ENCODE measurements around the gene ENO1. TPM values are rescaled to one million over a fixed set of nuclear protein-coding genes. Genes with fewer than 3 reads are reported as not detected.
"Not testable (repeated sequence)": the region's sequence is repeated elsewhere in the genome, so short reads cannot be mapped to it uniquely, and the experiment has no call there.

ENO1 gene
- total RNA-seq, 2 donors from 2014 or later, result 145 to 157 TPM

GRCh38 chr1:8889925-8890785 lies 11.7 kb upstream of the ENO1 start:
- ATAC-seq (peak; percentile 81), DNase-seq (peak; percentile 54 to 76 (median 72))
- Histone ChIP-seq H3K4me3 (no peak overlapping the region), H3K9me3 (no peaks in the 10 kb centered on the region), H3K27ac (peak overlapping the region in 3 of 4 donors; percentile 41 to 72 (median 63)), H3K27me3 (no peaks in the 10 kb centered on the region), H3K36me3 (replicated peaks in 1 of 2; ENCODE audit: insufficient read depth in 1 of 2, low read depth in 2 of 2) (no peaks in the 10 kb centered on the region), H3K4me1 (peaks cover 16% of the 10 kb centered on the region)
- TF ChIP-seq CTCF (IDR thresholded peaks at IDR 0.05), result no peak
- TF ChIP-seq POLR2A (IDR thresholded peaks at IDR 0.05), result no peak
- WGBS, 2 donors, result 29 to 31% methylated on average over 18 of the region's 18 CpGs
- intact Hi-C loops (cut with DNase I), result no loop called here

DNA sequence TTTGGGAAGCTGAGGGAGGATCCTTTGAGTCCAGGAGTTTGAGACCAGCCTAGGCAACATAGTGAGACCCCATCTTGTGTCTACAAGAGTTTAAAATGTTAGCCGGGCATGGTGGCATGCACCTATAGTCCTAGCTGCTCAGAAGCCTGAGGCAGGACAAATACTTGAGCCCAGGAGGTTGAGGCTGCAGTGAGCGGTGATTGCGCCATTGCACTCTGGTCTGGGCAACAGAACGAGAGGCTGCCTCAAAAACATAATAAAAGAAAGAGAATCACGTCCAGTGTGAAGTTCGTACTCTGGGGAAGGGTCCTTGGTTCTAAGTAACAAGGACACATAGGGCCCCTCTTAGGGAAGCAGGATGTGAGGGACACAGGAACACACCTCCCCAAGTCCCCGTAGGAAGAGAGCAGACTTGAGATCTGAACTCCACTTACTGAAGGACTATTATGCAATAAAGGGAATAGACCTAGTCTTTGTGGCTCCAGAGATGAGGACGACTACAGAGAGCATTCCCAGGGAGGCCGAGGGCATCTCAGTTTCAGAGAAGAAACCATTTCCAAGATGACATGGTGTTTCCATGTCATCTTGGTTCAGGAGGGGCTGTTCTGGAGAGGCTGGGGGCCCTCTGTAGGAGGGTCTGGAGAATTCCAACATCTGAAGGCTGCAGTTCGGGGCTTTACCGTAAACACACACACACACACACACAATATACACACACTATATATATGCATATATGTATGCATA lies 10.8 kb upstream of the ENO1 start:
- H3K27ac ChIP-seq, result peak overlapping the region in 3 of 4 donors; percentile 24 to 72 (median 41)
- ATAC-seq (no peak), DNase-seq (no peak)
- H3K9me3 ChIP-seq, result no peaks in the 10 kb centered on the region
- TF ChIP-seq POLR2A (IDR thresholded peaks at IDR 0.05), result no peak
- no peak for TF ChIP-seq CTCF (IDR thresholded peaks at IDR 0.05)
- peaks cover 17% of the 10 kb centered on the region for H3K4me1 ChIP-seq
- H3K4me3 ChIP-seq, result no peak overlapping the region
- H3K36me3 ChIP-seq (replicated peaks in 1 of 2; ENCODE audit: insufficient read depth in 1 of 2, low read depth in 2 of 2), result no peaks in the 10 kb centered on the region
- H3K27me3 ChIP-seq, result no peaks in the 10 kb centered on the region
- intact Hi-C loops (cut with DNase I), result no loop called here
- 60 to 63% methylated on average over 11 of the region's 11 CpGs for WGBS, 2 donors

DNA sequence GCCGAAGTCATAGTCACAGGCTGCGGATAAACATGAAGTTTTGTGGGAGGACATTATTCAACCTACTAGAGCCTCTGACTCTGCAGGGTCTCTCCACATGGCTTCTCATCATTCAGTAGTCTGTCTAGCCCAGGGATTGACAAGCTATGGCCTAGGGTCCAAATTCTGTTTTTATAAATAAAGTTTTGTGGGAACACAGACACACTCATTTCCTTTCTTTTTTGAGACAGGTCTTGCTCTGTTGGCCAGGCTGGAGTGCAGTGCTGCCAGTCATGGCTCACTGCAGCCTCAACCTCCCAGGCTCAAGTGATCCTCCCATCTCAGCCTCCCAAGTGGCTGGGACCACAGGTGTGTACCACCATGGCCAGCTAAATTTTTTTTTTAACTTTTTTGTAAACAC lies 8.1 kb upstream of the ENO1 start:
- H3K4me3 ChIP-seq, result no peak overlapping the region
- peak overlapping the region in 1 of 4 donors; percentile 51 for H3K27ac ChIP-seq
- no peak for TF ChIP-seq POLR2A (IDR thresholded peaks at IDR 0.05)
- H3K9me3 ChIP-seq, result no peaks in the 10 kb centered on the region
- no peak for DNase-seq
- H3K4me1 ChIP-seq, result peaks cover 17% of the 10 kb centered on the region
- intact Hi-C loops (cut with DNase I), result no loop called here
- 93% methylated on average over 2 of the region's 2 CpGs for WGBS, 2 donors
- H3K27me3 ChIP-seq, result no peaks in the 10 kb centered on the region
- no peak for ATAC-seq
- H3K36me3 ChIP-seq (replicated peaks in 1 of 2; ENCODE audit: insufficient read depth in 1 of 2, low read depth in 2 of 2), result no peaks in the 10 kb centered on the region

- ATAC-seq; DNase-seq; H3K4me3 ChIP-seq; intact Hi-C loops (cut with DNase I); H3K27me3 ChIP-seq; H3K36me3 ChIP-seq (replicated peaks in 1 of 2; ENCODE audit: insufficient read depth in 1 of 2, low read depth in 2 of 2); H3K9me3 ChIP-seq: not testable (repeated sequence)
- WGBS, 2 donors, result 84 to 86% methylated on average over 9 of the region's 9 CpGs
- H3K27ac ChIP-seq, result peak overlapping the region in 3 of 4 donors; percentile 39 to 58 (median 51)
- H3K4me1 ChIP-seq, result peaks cover 17% of the 10 kb centered on the region
Observed at GRCh38 chr1:8886031-8886524, 7.6 kb upstream of the ENO1 start.

GRCh38 chr1:8884105-8884504 lies 5.6 kb upstream of the ENO1 start:
- intact Hi-C loops (cut with DNase I); H3K36me3 ChIP-seq (replicated peaks in 1 of 2; ENCODE audit: insufficient read depth in 1 of 2, low read depth in 2 of 2); DNase-seq; H3K9me3 ChIP-seq; H3K4me3 ChIP-seq; H3K27ac ChIP-seq; H3K27me3 ChIP-seq; ATAC-seq: not testable (repeated sequence)
- peaks cover 33% of the 10 kb centered on the region for H3K4me1 ChIP-seq
- 85 to 86% methylated on average over 13 of the region's 13 CpGs for WGBS, 2 donors

DNA sequence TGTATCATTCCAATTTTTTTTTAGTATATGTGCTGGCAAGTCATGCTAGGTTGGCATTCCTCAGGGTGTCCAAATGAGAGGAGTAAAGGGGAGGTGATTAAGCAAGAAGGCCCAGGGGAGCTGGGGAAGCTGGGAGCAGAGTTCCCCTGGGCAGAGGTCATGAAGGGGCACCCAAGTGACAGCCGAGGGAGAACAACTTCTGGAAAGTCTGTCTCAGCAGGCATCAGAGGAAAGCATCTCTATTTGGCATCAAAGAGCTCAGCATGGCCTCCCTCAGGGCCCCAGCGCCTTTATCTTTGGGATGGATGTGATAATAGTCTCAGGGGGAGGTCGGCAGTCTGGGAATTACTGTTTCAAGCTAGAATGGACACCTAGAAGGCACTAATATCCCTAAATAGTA lies 5.0 kb upstream of the ENO1 start:
- DNase-seq, result no peak
- WGBS, 2 donors, result 41 to 61% methylated on average over 3 of the region's 3 CpGs
- intact Hi-C loops (cut with DNase I), result no loop called here

More for the DNA sequence above, 5.0 kb upstream of the ENO1 start:
- H3K9me3 ChIP-seq, result no peaks in the 10 kb centered on the region
- no peak for ATAC-seq
- H3K4me3 ChIP-seq, result no peak overlapping the region
- no peaks in the 10 kb centered on the region for H3K27me3 ChIP-seq
- no peak overlapping the region for H3K27ac ChIP-seq
- H3K36me3 ChIP-seq (replicated peaks in 1 of 2; ENCODE audit: insufficient read depth in 1 of 2, low read depth in 2 of 2), result no peaks in the 10 kb centered on the region
- H3K4me1 ChIP-seq, result peaks cover 35% of the 10 kb centered on the region
- no peak for TF ChIP-seq CTCF (IDR thresholded peaks at IDR 0.05)
- no peak for TF ChIP-seq POLR2A (IDR thresholded peaks at IDR 0.05)
